K562 (cell line): Measurements from ENCODE around the gene EZH1. TPM values are rescaled to one million over a fixed set of nuclear protein-coding genes. Genes with fewer than 3 reads are reported as not detected.
A peak's percentile ranks its signal among the peaks of the same experiment; 100 is the strongest.

Experiments used
- CBX5 ChIP-seq: IDR thresholded peaks from 2 replicates; pipeline ENCODE4 v1.6.1; 2014; ENCODE audit warnings: low read depth, borderline replicate concordance
- CGGBP1 ChIP-seq: fragments of 250-450 bp; sonication (Bioruptor Pico); IDR thresholded peaks from 2 replicates; pipeline ENCODE4 v1.9.0; 2021; ENCODE audit warnings: mild to moderate bottlenecking
- CHD7 ChIP-seq: fragments of 200-600 bp; sonication (generic); IDR thresholded peaks from one replicate; pipeline ENCODE4 v1.6.1; 2012; ENCODE audit warnings: mild to moderate bottlenecking, low read depth, low read length, inconsistent platforms
- ELF4 ChIP-seq: fragments of 450-650 bp; formaldehyde crosslinking; IDR thresholded peaks from 2 replicates; pipeline ENCODE4 v1.4.0; 2022; ENCODE audit warnings: missing genetic modification characterization
- FOSL1 ChIP-seq: fragments of 200-800 bp; sonication (Bioruptor generic); conservative IDR thresholded peaks from 2 replicates; pipeline ENCODE4 v1.6.1; 2016; ENCODE audit warnings: missing genetic modification characterization, missing compliant biosample characterization
- FOXM1 ChIP-seq, 2 experiments: fragments of 450-650 bp in 1 of 2; sonication (generic) in 1 of 2; formaldehyde crosslinking in 1 of 2; IDR thresholded peaks; 2 replicates each; pipeline versions ENCODE4 v1.6.1 to v1.9.0; 2017 to 2022; ENCODE audit warnings: low read depth in 2 of 2, mild to moderate bottlenecking in 2 of 2, missing genetic modification reagents in 1 of 2, moderate library complexity in 1 of 2
- MBD2 ChIP-seq: sonication (generic); IDR thresholded peaks from 2 replicates; pipeline ENCODE4 v1.6.1; 2016; ENCODE audit warnings: low read depth, borderline replicate concordance
- TAF9B ChIP-seq: fragments of 450-650 bp; IDR thresholded peaks from 2 replicates; pipeline ENCODE4 v1.6.1; 2018; ENCODE audit warnings: mild to moderate bottlenecking; ENCODE audit not compliant: partially characterized antibody
- ZBTB11 ChIP-seq, 3 experiments: fragments of 200-800 bp in 1 of 3; fragments of 250-450 bp in 1 of 3; fragments of 450-650 bp in 1 of 3; sonication (Bioruptor Pico) in 1 of 3; sonication (Bioruptor generic) in 1 of 3; formaldehyde crosslinking in 1 of 3; IDR thresholded peaks; 2 replicates each; pipeline versions ENCODE4 v1.6.1 to v1.8.0; 2016 to 2022; ENCODE audit warnings: mild to moderate bottlenecking in 2 of 3, missing genetic modification characterization in 2 of 3, missing compliant biosample characterization in 1 of 3, moderate library complexity in 1 of 3
- ZFX ChIP-seq: sonication (generic); formaldehyde crosslinking; IDR thresholded peaks from 2 replicates; pipeline ENCODE4 v1.8.0; 2022; ENCODE audit warnings: mild to moderate bottlenecking, missing genetic modification reagents, moderate library complexity
- ZNF165 ChIP-seq: fragments of 250-450 bp; sonication (Bioruptor Pico); IDR thresholded peaks from 2 replicates; pipeline ENCODE4 v1.4.0; 2020; ENCODE audit warnings: borderline replicate concordance
- ZNF76 ChIP-seq: fragments of 250-450 bp; sonication (Bioruptor Pico); IDR thresholded peaks from 2 replicates; pipeline ENCODE4 v1.4.0; 2020; ENCODE audit warnings: mild to moderate bottlenecking, moderate library complexity, borderline replicate concordance
- polyA plus RNA-seq, 8 experiments: library from polyadenylated mRNA; depleted of rRNA in 4 of 8; stranded (reverse) in 5 of 8; unstranded in 3 of 8; fragments of >200 nt; fragmentation: Nextera tagmentation in 2 of 8; fragmentation: Illumina TruSeq in 1 of 8; extraction: Ambion mirVana in 2 of 8; extraction: Trizol in 1 of 8; gene quantifications; 2 replicates each; pipeline versions ENCODE4 v1.2.1 to v1.2.3, GENCODE V29; 2011 to 2014; ENCODE audit warnings: inconsistent platforms in 1 of 8, missing spikeins in 1 of 8
- total RNA-seq, 7 experiments: library from RNA; depleted of rRNA in 6 of 7; stranded (reverse); fragments of >200 nt in 6 of 7; fragmentation: Illumina TruSeq in 2 of 7; extraction: Trizol in 2 of 7; gene quantifications; 2 replicates each; pipeline versions ENCODE4 v1.2.1 to v1.2.3, GENCODE V29; 2011 to 2021; ENCODE audit warnings: low replicate concordance in 1 of 7

EZH1 gene
- total and polyA plus RNA-seq, 9 of the 15 experiments (the other 6 are each of a cell fraction or from before 2014, with no cell fraction given), result 8.6 to 40.8 (median 22.9) TPM

GRCh38 chr17:42720996-42721583 is 23.8 kb downstream of the EZH1 start (continued):
- no peak for TF ChIP-seq CHD7
- TF ChIP-seq MBD2, result no peak
- TF ChIP-seq FOSL1 (tag), result no peak
- no peak for TF ChIP-seq ZNF76 (CRISPR knock-in tag)
- no peak for TF ChIP-seq ZNF165 (CRISPR knock-in tag)
- no peak for TF ChIP-seq CGGBP1
- TF ChIP-seq CBX5, result no peak
- TF ChIP-seq ZBTB11 (CRISPR knock-in tag; IDR thresholded peaks at IDR 0.05), result 0 out of 6 replicates have a peak, but pooled peaks of 1 of the 3 experiments have one; percentile 27
- no peak for TF ChIP-seq ZFX (CRISPR knock-in tag)
- TF ChIP-seq ELF4, result no peak
- TF ChIP-seq FOXM1 (IDR thresholded peaks at IDR 0.05; ENCODE audit: low read depth), result no peak
- TF ChIP-seq FOXM1 (CRISPR knock-in tag; IDR thresholded peaks at IDR 0.05; ENCODE audit: low read depth), result no peak
- TF ChIP-seq TAF9B, result no peak
